Erythroblast (primary cell): ENCODE results near the gene RNF144B.

Source experiments
- DNase-seq, 2 experiments: peaks; one replicate each; lab custom pipeline; 2025; lab: John Stamatoyannopoulos, UW
- GATA1 ChIP-seq: IDR thresholded peaks from 2 replicates; pipeline ENCODE4 v1.6.1; 2011; ENCODE audit warnings: low read depth, mild to moderate bottlenecking, control low read depth, low read length, moderate library complexity
- POLR2A ChIP-seq: IDR thresholded peaks from 2 replicates; pipeline ENCODE4 v1.6.1; 2011; ENCODE audit warnings: mild to moderate bottlenecking, low read length

The RNF144B gene

GRCh38 chr6:18498408-18498807, 111.3 kb downstream of the RNF144B start:
- TF ChIP-seq GATA1 (no peak), POLR2A (no peak)
- DNase-seq: no peak

- no peak for DNase-seq
- TF ChIP-seq GATA1 (no peak), POLR2A (no peak)
Measured at GRCh38 chr6:18500921-18501662, 113.9 kb downstream of the RNF144B start.

- no peak for TF ChIP-seq GATA1
- TF ChIP-seq POLR2A: no peak
- DNase-seq: no peak
Measured at GRCh38 chr6:18501663-18502013, 114.5 kb downstream of the RNF144B start.

GRCh38 chr6:18503206-18503592, 116.0 kb downstream of the RNF144B start:
- DNase-seq: no peak

DNA sequence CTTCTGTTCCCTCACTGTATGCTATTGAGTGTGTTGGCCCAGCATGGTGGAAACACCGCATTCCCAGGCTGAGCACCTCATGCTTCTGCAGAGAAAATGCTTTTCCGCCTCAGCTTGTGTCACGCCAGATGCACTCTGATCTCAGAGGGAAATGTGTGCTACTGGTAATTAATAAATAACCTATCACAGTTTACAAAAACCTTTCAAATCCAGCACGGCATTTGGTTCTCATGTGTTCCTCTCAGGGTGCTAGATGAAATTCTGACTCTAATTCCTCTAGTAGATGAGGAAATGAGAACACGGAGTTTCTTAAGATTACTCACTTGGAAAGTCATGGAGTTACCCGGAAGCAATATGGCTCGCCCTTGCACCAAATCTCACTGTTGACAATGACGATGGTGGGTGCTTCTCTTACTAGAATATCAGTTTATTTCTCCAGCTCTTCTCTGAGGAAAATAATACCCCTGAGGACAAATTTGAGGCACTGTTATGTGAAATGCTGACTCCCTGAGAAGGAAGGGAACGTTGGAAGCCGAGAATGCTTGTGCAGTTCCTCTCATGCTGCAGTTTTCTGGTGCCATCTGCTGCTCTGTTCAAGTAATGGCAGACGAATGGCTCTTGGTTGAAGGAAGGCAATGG, 116.6 kb downstream of the RNF144B start:
- peak; percentile 42 to 57 for DNase-seq
- TF ChIP-seq POLR2A: no peak
- TF ChIP-seq GATA1: no peak

More at GRCh38 chr6:18503206-18503592, 116.0 kb downstream of the RNF144B start:
- TF ChIP-seq POLR2A: no peak
- TF ChIP-seq GATA1: no peak

GRCh38 chr6:18504232-18504596, 117.1 kb downstream of the RNF144B start:
- DNase-seq: no peak
- TF ChIP-seq GATA1 (no peak), POLR2A (no peak)

- no peak for DNase-seq
- TF ChIP-seq GATA1 (no peak), POLR2A (no peak)
Measured at GRCh38 chr6:18506382-18507017, 119.3 kb downstream of the RNF144B start.

- no peak for TF ChIP-seq POLR2A
- no peak for TF ChIP-seq GATA1
- no peak for DNase-seq
Measured at GRCh38 chr6:18507018-18507415, 119.9 kb downstream of the RNF144B start.

DNA sequence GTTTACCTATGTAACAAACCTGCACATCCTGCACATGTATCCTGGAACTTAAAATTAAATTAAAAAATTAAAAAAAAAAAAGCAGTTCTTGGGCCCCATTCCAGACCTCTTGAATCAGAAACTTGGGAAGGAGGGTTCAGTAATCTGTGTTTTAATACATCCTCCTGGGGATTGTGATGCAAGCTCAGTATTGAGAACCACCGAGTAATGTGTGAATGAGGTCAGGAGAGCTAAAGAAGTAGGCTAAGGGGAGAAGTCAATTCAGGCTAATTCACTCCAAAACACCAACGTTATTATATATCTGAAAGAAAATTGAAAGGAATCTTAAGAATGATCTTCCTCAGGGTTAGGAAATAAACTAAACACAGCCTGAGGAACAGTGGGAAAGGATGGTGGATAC, 120.4 kb downstream of the RNF144B start:
- no peak for DNase-seq
- TF ChIP-seq POLR2A: no peak
- TF ChIP-seq GATA1: no peak

DNA sequence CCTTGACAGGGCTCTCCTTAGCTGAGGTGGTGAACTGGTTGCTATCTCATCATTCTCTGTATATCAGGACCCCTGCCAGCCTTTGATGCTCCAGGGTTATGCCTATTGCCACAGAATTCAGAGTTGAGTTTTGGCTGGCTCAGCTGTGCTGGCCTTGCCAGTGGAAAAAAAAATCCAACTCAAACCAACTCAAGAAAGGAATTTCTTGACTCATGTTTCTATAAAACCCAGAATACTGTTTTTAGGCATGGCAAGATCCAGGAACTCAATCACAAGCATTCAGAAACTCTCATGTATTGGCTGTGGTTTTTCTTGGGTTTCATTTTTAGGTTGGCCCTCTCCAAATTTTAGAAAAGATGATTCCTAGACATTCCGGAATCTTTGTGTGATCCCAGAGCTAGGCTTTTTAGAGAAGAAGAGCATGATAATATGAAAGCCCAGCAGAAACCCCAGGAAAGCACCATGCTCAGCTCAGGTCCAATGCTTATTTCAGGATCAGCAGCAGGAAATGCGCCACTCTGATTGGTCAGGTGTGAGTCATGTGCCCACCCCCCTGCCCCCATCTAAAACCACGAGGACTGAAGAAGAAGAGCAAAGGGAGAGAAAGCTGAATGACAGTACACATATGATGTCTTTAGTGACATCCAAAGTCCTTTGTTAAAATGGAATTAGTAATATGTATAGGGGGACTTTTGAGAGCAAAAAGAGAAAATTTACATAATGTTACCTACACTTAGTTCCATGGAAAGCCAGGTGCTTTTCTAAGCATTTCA, 122.9 kb downstream of the RNF144B start:
- no peak for DNase-seq

GRCh38 chr6:18510644-18511033, 123.5 kb downstream of the RNF144B start:
- DNase-seq: no peak
- TF ChIP-seq POLR2A (no peak), GATA1 (no peak)

More for the DNA sequence above, 122.9 kb downstream of the RNF144B start:
- TF ChIP-seq GATA1 (no peak), POLR2A (no peak)

- no peak for DNase-seq
- TF ChIP-seq GATA1: no peak
- TF ChIP-seq POLR2A: no peak
Measured at GRCh38 chr6:18511211-18511610, 124.1 kb downstream of the RNF144B start.

DNA sequence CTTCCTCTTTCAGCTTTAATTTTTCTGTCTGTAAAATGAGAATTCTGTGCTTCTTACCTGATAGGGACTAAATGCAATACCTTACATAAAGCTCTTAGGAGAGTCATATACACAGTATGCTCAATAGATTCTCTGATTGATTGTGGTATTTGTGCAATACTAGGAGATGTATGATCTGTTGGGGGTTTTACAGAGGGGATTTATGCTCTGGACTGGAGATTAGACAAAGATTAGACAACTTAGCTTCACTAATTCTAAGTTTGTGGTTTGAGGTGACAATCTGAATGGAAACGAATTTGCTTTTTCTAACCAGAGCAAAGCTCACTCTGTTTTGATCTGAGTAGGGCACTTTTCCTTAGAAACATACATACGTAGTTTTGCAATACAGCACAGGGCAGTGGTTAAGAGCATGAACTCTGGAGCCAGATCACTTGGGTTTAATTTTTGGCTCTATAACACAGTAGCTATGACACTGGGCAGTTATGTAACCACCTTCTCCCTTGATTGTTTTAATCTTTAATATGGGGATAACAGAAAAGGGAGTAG, 126.2 kb downstream of the RNF144B start:
- no peak for DNase-seq
- TF ChIP-seq POLR2A (no peak), GATA1 (no peak)

DNA sequence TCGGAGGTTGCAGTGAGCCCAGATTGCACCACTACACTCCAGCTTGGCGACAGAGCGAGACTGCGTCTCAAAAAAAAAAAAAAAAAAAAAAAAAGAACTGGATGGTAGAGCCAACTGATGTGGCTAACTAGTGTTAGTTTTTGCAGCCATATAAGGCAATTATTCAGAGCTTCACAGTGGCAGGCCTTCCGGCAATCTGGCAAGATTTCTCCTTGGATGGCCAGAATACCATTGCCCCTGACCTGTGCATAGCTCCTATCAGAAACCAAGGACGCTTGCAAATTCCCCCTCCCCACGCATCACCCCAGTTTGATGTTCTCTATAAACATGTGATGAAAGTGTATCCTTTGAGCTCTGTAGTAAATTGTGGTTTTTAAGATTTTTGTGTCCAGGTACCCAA, 127.0 kb downstream of the RNF144B start:
- TF ChIP-seq POLR2A (no peak), GATA1 (no peak)
- no peak for DNase-seq
